K562 (cell line): Measurements from ENCODE around the gene SLC2A10. TPM values are rescaled to one million over a fixed set of nuclear protein-coding genes. Genes with fewer than 3 reads are reported as not detected.
A peak's percentile ranks its signal among the peaks of the same experiment; 100 is the strongest.

ENCODE experiments used
- ARID4B ChIP-seq: sonication (generic); formaldehyde crosslinking; IDR thresholded peaks from 2 replicates; pipeline ENCODE4 v1.8.0; 2022; ENCODE audit warnings: mild to moderate bottlenecking, missing genetic modification reagents
- BCL6 ChIP-seq: fragments of 250-450 bp; sonication (Bioruptor Pico); IDR thresholded peaks from 2 replicates; pipeline ENCODE4 v1.4.0; 2020
- BRD9 ChIP-seq: fragments of 450-650 bp; IDR thresholded peaks from 2 replicates; pipeline ENCODE4 v1.6.1; 2018; ENCODE audit warnings: low read depth; ENCODE audit not compliant: partially characterized antibody
- CGGBP1 ChIP-seq: fragments of 250-450 bp; sonication (Bioruptor Pico); IDR thresholded peaks from 2 replicates; pipeline ENCODE4 v1.9.0; 2021; ENCODE audit warnings: mild to moderate bottlenecking
- CHCHD3 ChIP-seq: fragments of 250-450 bp; sonication (Bioruptor Pico); IDR thresholded peaks from 2 replicates; pipeline ENCODE4 v2.1.2; 2022; ENCODE audit warnings: mild to moderate bottlenecking
- CHD1 ChIP-seq: fragments of 200-600 bp; sonication (generic); IDR thresholded peaks from one replicate; pipeline ENCODE4 v1.6.1; 2012; ENCODE audit warnings: mild to moderate bottlenecking, moderate library complexity, low read length, inconsistent platforms
- E2F3 ChIP-seq: fragments of 250-450 bp; sonication (Bioruptor Pico); IDR thresholded peaks from 2 replicates; pipeline ENCODE4 v1.4.0; 2020; ENCODE audit warnings: mild to moderate bottlenecking
- ERF ChIP-seq: fragments of 450-650 bp; formaldehyde crosslinking; IDR thresholded peaks from 2 replicates; pipeline ENCODE4 v1.4.0; 2020; ENCODE audit warnings: mild to moderate bottlenecking, mixed read lengths
- GTF2E2 ChIP-seq: fragments of 200-800 bp; sonication (Bioruptor generic); IDR thresholded peaks from 2 replicates; pipeline ENCODE4 v1.6.1; 2016; ENCODE audit warnings: missing genetic modification characterization, missing compliant biosample characterization
- KHSRP ChIP-seq: fragments of 450-650 bp; IDR thresholded peaks from 2 replicates; pipeline ENCODE4 v1.6.1; 2017
- MBD2 ChIP-seq: sonication (generic); IDR thresholded peaks from 2 replicates; pipeline ENCODE4 v1.6.1; 2016; ENCODE audit warnings: low read depth, borderline replicate concordance
- NFE2L1 ChIP-seq: fragments of 450-650 bp; IDR thresholded peaks from 2 replicates; pipeline ENCODE4 v1.6.1; 2016; ENCODE audit warnings: missing genetic modification characterization, low read depth, mild to moderate bottlenecking, missing compliant biosample characterization, moderate library complexity, borderline replicate concordance
- PCBP2 ChIP-seq: fragments of 200-400 bp; formaldehyde crosslinking; IDR thresholded peaks from 2 replicates; pipeline ENCODE4 v1.6.1; 2018; ENCODE audit warnings: low read length, low read depth, mild to moderate bottlenecking, moderate library complexity; ENCODE audit not compliant: poor library complexity, severe bottlenecking
- RBM22 ChIP-seq: fragments of 200-400 bp; formaldehyde crosslinking; IDR thresholded peaks from 2 replicates; pipeline ENCODE4 v1.6.1; 2018; ENCODE audit warnings: low read length, low read depth; ENCODE audit not compliant: poor library complexity, severe bottlenecking
- ZBTB7A ChIP-seq: IDR thresholded peaks from 2 replicates; pipeline ENCODE4 v1.6.1; 2011; ENCODE audit warnings: low read depth, mild to moderate bottlenecking, low read length, moderate library complexity, borderline replicate concordance; ENCODE audit not compliant: control insufficient read depth
- ZFP30 ChIP-seq: fragments of 250-450 bp; sonication (Bioruptor Pico); IDR thresholded peaks from 2 replicates; pipeline ENCODE4 v1.8.0; 2022; ENCODE audit warnings: moderate library complexity, mild to moderate bottlenecking, inconsistent platforms, borderline replicate concordance
- ZKSCAN1 ChIP-seq: fragments of 150-350 bp; IDR thresholded peaks from 2 replicates; pipeline ENCODE4 v1.6.1; 2016; ENCODE audit warnings: low read depth, low read length
- ZNF212 ChIP-seq: fragments of 450-650 bp; formaldehyde crosslinking; IDR thresholded peaks from 2 replicates; pipeline ENCODE4 v1.4.0; 2020; ENCODE audit warnings: mild to moderate bottlenecking
- ZNF311 ChIP-seq: fragments of 250-450 bp; sonication (Bioruptor Pico); IDR thresholded peaks from 2 replicates; pipeline ENCODE4 v1.4.0; 2020; ENCODE audit warnings: mild to moderate bottlenecking, moderate library complexity
- polyA plus RNA-seq, 8 experiments: library from polyadenylated mRNA; depleted of rRNA in 4 of 8; stranded (reverse) in 5 of 8; unstranded in 3 of 8; fragments of >200 nt; fragmentation: Nextera tagmentation in 2 of 8; fragmentation: Illumina TruSeq in 1 of 8; extraction: Ambion mirVana in 2 of 8; extraction: Trizol in 1 of 8; gene quantifications; 2 replicates each; pipeline versions ENCODE4 v1.2.1 to v1.2.3, GENCODE V29; 2011 to 2014; ENCODE audit warnings: inconsistent platforms in 1 of 8, missing spikeins in 1 of 8
- total RNA-seq, 7 experiments: library from RNA; depleted of rRNA in 6 of 7; stranded (reverse); fragments of >200 nt in 6 of 7; fragmentation: Illumina TruSeq in 2 of 7; extraction: Trizol in 2 of 7; gene quantifications; 2 replicates each; pipeline versions ENCODE4 v1.2.1 to v1.2.3, GENCODE V29; 2011 to 2021; ENCODE audit warnings: low replicate concordance in 1 of 7
- TF ChIP-seq, protein P1 (sequence below), 3 experiments: IDR thresholded peaks in 2 of 3; conservative IDR thresholded peaks in 1 of 3; 2 replicates each; pipeline ENCODE4 v1.5.1; 2011 to 2012; ENCODE audit warnings: low read length in 3 of 3, mild to moderate bottlenecking in 3 of 3, control low read depth in 2 of 3, improper control_type of control experiment in 1 of 3, inconsistent platforms in 1 of 3, low read depth in 1 of 3, mixed read lengths in 1 of 3, moderate library complexity in 1 of 3; ENCODE audit not compliant: insufficient read depth in 2 of 3
- TF ChIP-seq, protein P2 (sequence below): sonication (generic); formaldehyde crosslinking; IDR thresholded peaks from 2 replicates; pipeline ENCODE4 v1.8.0; 2022; ENCODE audit warnings: mild to moderate bottlenecking, missing genetic modification reagents

The SLC2A10 gene
- total and polyA plus RNA-seq, 9 of the 15 experiments (the other 6 are each of a cell fraction or from before 2014, with no cell fraction given), result 0.01 to 1.8 (median 0.10) TPM

DNA sequence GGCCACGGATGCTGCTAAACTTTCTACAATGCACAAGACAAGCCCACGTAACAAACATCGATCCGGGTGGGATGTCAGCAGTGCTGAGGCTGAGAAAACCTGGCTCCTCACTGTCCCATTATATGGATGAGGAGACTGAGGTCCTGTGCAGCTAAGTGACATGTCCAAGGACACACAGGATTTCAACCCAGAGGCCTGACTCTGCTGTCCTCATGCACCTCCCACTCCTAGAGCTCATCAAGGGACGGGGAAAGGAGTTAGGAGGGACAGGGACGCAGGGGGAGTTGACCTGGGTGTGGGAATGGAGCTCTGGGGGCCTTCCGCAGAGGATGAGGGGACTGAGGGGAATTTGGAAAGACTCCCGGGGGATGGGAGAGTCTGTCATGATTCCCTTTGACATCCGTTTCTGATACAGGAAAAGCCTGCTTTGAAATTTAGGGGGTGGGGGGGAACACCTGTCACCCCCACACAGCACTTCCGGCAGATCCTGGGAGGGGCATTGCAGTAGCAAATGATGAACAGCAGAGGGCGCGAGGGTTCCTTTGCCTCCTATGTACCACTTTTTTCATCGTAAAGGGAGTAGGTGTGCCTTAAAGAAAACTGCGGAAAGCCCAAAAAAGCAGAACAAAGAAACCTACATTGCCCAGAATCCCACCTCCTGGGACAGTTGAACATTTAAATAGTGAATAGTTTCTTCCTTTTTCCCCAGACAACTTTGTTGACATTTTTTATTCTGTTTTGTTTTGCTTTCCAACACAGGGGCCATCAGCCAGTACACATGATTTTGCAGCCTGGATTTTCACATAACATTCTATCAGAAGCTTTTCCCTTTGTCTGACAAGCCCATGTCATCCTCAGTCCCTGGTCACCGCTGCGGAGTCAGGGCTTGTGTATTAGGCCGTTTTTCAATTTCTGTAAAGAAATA, 48.6 kb downstream of the SLC2A10 start (continued):
- no peak for TF ChIP-seq ARID4B (CRISPR knock-in tag)
- TF ChIP-seq CGGBP1 (CRISPR knock-in tag), result no peak
- TF ChIP-seq GTF2E2 (tag), result no peak
- no peak for TF ChIP-seq E2F3 (CRISPR knock-in tag)
- TF ChIP-seq ZFP30, result no peak
- TF ChIP-seq NFE2L1 (tag), result no peak
- TF ChIP-seq, protein P1, sequence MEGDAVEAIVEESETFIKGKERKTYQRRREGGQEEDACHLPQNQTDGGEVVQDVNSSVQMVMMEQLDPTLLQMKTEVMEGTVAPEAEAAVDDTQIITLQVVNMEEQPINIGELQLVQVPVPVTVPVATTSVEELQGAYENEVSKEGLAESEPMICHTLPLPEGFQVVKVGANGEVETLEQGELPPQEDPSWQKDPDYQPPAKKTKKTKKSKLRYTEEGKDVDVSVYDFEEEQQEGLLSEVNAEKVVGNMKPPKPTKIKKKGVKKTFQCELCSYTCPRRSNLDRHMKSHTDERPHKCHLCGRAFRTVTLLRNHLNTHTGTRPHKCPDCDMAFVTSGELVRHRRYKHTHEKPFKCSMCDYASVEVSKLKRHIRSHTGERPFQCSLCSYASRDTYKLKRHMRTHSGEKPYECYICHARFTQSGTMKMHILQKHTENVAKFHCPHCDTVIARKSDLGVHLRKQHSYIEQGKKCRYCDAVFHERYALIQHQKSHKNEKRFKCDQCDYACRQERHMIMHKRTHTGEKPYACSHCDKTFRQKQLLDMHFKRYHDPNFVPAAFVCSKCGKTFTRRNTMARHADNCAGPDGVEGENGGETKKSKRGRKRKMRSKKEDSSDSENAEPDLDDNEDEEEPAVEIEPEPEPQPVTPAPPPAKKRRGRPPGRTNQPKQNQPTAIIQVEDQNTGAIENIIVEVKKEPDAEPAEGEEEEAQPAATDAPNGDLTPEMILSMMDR (IDR thresholded peaks at IDR 0.05 in 2 of 3, conservative IDR thresholded peaks at IDR 0.05 in 1 of 3; ENCODE audit: insufficient read depth in 2 of 3, low read depth in 1 of 3, low read length in 3 of 3), result peak; percentile 76 to 91 (median 87)
- TF ChIP-seq RBM22, result no peak
- TF ChIP-seq KHSRP, result no peak
- TF ChIP-seq, protein P2, sequence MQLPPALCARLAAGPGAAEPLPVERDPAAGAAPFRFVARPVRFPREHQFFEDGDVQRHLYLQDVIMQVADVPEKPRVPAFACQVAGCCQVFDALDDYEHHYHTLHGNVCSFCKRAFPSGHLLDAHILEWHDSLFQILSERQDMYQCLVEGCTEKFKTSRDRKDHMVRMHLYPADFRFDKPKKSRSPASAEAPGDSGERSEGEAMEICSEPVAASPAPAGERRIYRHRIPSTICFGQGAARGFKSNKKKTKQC (CRISPR knock-in tag), result no peak
- no peak for TF ChIP-seq ZKSCAN1
- TF ChIP-seq PCBP2, result no peak
- no peak for TF ChIP-seq MBD2
- TF ChIP-seq ZNF311 (CRISPR knock-in tag), result no peak
- no peak for TF ChIP-seq ZNF212 (CRISPR knock-in tag)
- no peak for TF ChIP-seq CHCHD3 (CRISPR knock-in tag)
- no peak; the same call in 1 of the 2 replicates for TF ChIP-seq ZBTB7A
- no peak for TF ChIP-seq ERF (CRISPR knock-in tag)
- TF ChIP-seq BRD9, result no peak
- TF ChIP-seq BCL6 (CRISPR knock-in tag), result no peak
- TF ChIP-seq CHD1, result no peak
